ENCODE results near the gene TGFBR1.

TGFBR1 gene

GRCh38 chr9:99133145-99133544, 28.2 kb downstream of the TGFBR1 start:
- DNase-seq (ENCODE audit: low read depth in 1 of 2, low spot score in 1 of 2), result no peak

GRCh38 chr9:99134893-99135341, 30.0 kb downstream of the TGFBR1 start:
- no peak for DNase-seq (ENCODE audit: low read depth in 1 of 2, low spot score in 1 of 2)

DNA sequence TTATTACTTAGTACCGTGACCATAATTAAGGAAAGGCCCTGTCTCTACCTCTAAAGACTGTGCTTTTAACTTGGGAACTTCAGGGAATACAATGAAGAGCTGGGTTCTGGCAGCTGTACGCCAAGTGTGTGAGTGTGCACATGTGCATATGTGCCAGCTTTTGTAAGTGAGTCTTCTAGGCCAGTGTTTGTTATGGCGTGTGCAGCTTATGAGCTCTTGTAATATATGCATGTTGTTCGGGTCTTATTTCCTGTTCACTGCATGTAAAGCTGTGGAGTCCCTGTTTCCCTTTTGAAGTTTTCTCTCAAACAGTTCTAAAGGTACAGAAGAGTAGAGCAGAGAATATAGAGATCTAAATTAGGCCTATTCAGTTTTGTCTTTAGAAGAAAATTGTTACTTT, 30.5 kb downstream of the TGFBR1 start:
- no peak for DNase-seq (ENCODE audit: low read depth in 1 of 2, low spot score in 1 of 2)

DNA sequence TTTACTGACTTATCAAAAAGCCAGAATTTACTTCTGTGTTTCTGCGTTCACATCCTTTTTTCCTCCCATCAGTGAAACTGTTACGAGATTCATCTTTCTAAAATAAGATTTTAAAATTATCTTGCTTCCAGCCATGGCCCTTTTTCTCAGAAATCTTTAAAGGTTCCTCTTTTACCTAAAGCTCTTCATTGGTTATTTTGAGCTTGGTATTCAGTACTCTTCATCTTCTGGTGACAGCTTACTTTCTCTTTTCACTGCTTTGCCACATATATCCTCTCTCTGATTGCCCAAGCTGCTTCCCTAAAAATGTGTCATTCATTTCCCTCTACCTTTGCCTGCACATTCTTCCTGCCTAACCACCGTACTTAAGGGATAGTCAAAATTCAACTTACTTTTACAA, 32.3 kb downstream of the TGFBR1 start:
- no peak for DNase-seq (ENCODE audit: low read depth in 1 of 2, low spot score in 1 of 2)

- DNase-seq (ENCODE audit: low read depth in 1 of 2, low spot score in 1 of 2), result no peak
These were observed 33.0 kb downstream of the TGFBR1 start for GRCh38 chr9:99137891-99138290.

- no peak for DNase-seq (ENCODE audit: low read depth in 1 of 2, low spot score in 1 of 2)
These were observed 33.7 kb downstream of the TGFBR1 start for GRCh38 chr9:99138424-99139284.

- DNase-seq (ENCODE audit: low read depth in 1 of 2, low spot score in 1 of 2), result no peak
These were observed 35.0 kb downstream of the TGFBR1 start for GRCh38 chr9:99139868-99140267.

GRCh38 chr9:99140685-99141314, 35.9 kb downstream of the TGFBR1 start:
- DNase-seq (ENCODE audit: low read depth in 1 of 2, low spot score in 1 of 2), result peak in 1 of 2 donors; percentile 4

- no peak for DNase-seq (ENCODE audit: low read depth in 1 of 2, low spot score in 1 of 2)
These were observed 36.9 kb downstream of the TGFBR1 start for GRCh38 chr9:99141849-99142248.

DNA sequence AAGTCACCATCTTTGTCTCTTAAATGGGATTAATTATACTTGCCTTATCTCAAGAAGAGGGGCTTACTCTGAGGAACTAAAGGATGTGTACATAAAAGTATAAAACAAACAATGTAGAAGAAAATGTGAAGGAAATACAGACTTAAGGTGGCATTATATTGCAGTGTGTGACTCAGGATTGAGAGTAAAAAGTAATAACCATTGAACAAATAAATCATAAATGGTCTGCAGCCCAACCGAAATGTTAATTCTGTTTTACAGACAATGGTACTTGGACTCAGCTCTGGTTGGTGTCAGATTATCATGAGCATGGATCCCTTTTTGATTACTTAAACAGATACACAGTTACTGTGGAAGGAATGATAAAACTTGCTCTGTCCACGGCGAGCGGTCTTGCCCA, 37.4 kb downstream of the TGFBR1 start:
- DNase-seq (ENCODE audit: low read depth in 1 of 2, low spot score in 1 of 2), result no peak

GRCh38 chr9:99143655-99144054, 38.7 kb downstream of the TGFBR1 start:
- no peak for DNase-seq (ENCODE audit: low read depth in 1 of 2, low spot score in 1 of 2)

DNA sequence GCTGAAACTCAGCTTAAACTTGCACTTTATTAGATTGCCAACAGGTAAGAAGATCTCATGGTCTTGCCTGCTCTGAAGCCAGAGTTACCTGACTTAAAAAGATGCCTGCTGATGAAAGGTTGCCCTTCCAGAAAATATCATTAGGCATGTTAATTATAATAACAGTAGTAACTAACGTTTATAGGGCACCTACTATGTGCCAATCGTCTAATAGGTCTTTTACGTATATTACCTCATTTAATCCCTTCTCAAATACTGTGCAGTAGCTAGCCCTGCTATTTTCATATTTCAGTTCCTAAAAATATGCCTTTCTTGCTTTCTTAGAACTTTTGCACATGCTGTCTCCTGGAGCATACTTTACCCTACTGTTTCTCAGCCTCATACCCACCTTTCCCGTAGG, 40.1 kb downstream of the TGFBR1 start:
- no peak for DNase-seq (ENCODE audit: low read depth in 1 of 2, low spot score in 1 of 2)

GRCh38 chr9:99146574-99146973, 41.7 kb downstream of the TGFBR1 start:
- DNase-seq (ENCODE audit: low read depth in 1 of 2, low spot score in 1 of 2), result no peak

DNA sequence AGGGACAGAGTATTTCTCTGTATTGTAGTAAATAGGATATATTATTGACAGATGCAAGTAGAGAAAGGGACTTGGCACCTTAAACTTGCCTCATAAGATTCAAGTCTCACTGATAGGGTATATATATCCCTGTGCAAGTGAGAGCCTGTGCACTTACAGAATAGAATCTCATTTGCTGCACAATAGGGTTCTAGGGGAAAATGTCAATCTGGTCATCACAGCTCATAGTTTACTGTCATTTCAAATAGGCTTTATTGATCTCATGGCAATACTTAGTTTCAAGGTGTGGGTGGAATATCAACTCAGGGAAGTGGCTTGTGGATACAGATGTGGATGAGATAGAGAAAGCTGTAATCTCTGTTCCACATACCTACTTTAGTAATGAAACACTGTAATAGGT, 42.3 kb downstream of the TGFBR1 start:
- no peak for DNase-seq (ENCODE audit: low read depth in 1 of 2, low spot score in 1 of 2)

- DNase-seq (ENCODE audit: low read depth in 1 of 2, low spot score in 1 of 2), result no peak
These were observed 45.7 kb downstream of the TGFBR1 start for GRCh38 chr9:99150451-99151171.

DNA sequence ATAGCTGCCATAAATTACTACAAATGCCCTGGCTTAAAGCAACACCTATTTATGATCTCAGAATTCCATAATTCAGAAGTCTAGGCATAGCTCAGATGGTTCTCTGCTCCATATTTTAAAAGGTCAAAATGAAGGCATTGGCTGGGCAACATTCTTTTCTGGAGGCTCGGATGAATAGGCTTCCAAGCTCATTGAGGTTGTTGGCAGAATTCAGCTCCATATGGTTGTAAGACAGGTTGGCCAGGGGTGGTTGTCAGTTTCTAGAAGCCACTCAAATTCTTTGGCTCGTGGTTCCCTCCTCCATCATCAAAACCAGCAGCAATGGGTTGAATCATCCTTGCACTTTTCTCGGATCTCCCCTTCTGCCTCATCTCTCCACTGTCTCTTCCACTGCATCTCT, 49.4 kb downstream of the TGFBR1 start:
- DNase-seq (ENCODE audit: low read depth in 1 of 2, low spot score in 1 of 2), result no peak

- no peak for DNase-seq (ENCODE audit: low read depth in 1 of 2, low spot score in 1 of 2)
These were observed 50.8 kb downstream of the TGFBR1 start for GRCh38 chr9:99155736-99156135.

DNA sequence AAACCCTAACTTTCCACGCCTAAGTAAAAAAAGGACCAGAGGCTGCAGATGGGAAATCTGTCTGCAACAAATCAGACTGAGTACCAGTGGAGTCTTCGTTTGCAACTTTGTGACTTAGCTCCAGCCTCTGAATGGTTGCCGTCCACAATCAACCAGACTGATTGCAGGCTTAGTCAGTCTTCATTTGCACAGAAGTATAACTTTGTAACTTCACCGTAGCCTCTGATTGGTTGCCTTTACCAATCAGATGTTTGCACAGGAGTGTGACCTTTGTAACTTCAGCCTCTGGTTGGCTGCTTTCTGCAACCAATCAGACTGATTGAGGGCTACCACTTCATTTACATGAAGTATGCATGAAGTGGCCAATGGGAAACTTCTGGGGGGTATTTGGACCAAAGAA, 53.7 kb downstream of the TGFBR1 start:
- no peak for DNase-seq (ENCODE audit: low read depth in 1 of 2, low spot score in 1 of 2)

DNA sequence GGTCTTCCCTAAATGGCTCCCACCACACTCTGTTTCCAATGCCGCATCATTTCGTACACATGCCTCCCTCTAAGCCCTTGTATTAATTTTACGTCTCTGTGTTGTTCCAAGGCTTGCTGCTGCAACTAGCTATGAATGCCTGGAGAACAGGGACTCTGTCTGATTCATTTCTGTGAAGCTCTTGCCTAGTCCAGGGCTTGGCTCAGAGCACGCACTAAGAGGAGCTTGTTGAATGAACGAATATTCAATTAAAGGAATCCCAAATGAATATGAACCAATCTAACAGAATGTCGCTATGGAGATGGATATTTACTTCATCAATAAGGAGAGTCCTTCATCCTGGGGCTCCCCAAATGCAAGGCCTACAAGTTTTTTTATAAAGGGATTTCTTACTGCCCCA, 55.3 kb downstream of the TGFBR1 start:
- no peak for DNase-seq (ENCODE audit: low read depth in 1 of 2, low spot score in 1 of 2)

DNA sequence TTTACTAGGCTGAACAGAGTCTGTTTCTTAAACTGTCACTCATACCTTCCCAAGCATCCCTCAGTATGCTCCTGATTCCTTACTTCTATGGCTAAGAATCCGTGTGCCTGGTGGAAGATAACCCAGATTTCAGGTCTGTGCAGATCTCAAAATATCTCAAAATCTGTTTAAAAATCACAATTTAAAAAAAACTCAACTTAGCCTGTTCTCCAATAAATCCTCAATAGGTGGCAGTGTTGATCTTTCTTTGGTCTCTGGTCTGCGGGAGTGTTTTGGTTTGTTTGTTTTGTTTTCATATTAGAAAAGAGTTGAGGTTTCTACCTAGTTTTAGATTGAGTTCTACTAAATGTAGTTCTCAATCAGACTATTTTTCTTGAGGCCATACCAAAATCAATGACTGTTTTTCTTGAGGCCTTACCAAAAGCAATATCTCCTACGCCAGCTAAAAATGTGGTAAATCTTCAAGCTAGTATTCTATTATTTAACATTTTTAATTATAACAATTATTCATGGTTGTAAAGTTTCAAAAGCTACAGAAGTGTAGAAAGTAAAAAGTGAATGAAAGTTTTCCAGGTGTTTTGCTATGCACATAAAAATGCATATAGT, 57.9 kb downstream of the TGFBR1 start:
- DNase-seq (ENCODE audit: low read depth in 1 of 2, low spot score in 1 of 2), result no peak

GRCh38 chr9:99166149-99166548, 61.2 kb downstream of the TGFBR1 start:
- no peak for DNase-seq (ENCODE audit: low read depth in 1 of 2, low spot score in 1 of 2)

DNA sequence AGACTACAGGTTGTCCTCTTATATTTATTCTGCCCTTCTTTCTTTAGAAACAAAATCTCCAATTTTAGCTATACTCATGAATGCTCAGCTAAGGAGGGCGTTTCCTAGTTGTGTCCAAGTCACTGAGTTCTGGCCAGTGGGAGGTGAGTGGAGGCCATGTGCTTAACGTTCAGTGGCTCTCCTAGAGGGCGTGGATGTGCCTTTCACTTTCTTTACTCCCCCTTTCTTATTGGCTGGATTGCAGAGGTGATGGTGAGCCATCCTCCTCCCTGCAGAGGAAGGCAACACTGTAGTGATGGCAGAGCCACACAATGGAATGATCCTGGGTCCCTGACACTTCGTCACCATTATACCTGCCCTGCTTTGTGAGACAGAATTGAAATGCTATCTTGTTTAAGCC, 62.2 kb downstream of the TGFBR1 start:
- no peak for DNase-seq (ENCODE audit: low read depth in 1 of 2, low spot score in 1 of 2)

All from activated T-helper 1 cell treated with anti-CD3 and anti-CD28 coated beads, Interleukin-2, amount 50 U/mL, for 16 hours (primary cell).